AG09309 (cell line): ENCODE measurements around the gene HDAC7.

Experiments
- DNase-seq: peaks from one replicate; pipeline ENCODE4 v3.0.0-alpha.2; 2010; ENCODE audit warnings: low read depth
- H3K4me3 ChIP-seq: 2 replicates; pipeline ENCODE4 v1.5.1; 2011; ENCODE audit warnings: mild to moderate bottlenecking, low read depth, low read length, moderate library complexity; ENCODE audit not compliant: control insufficient read depth
- TF ChIP-seq, protein P1 (sequence below): IDR thresholded peaks from 2 replicates; pipeline ENCODE4 v1.5.1; 2011; ENCODE audit warnings: mild to moderate bottlenecking, low read depth, low read length, inconsistent platforms; ENCODE audit not compliant: insufficient read depth, control insufficient read depth; ENCODE audit errors: missing control alignments

HDAC7 gene

GRCh38 chr12:47755655-47756562 is 63.8 kb downstream of the HDAC7 start:
- no peak overlapping the region for H3K4me3 ChIP-seq
- TF ChIP-seq, protein P1, sequence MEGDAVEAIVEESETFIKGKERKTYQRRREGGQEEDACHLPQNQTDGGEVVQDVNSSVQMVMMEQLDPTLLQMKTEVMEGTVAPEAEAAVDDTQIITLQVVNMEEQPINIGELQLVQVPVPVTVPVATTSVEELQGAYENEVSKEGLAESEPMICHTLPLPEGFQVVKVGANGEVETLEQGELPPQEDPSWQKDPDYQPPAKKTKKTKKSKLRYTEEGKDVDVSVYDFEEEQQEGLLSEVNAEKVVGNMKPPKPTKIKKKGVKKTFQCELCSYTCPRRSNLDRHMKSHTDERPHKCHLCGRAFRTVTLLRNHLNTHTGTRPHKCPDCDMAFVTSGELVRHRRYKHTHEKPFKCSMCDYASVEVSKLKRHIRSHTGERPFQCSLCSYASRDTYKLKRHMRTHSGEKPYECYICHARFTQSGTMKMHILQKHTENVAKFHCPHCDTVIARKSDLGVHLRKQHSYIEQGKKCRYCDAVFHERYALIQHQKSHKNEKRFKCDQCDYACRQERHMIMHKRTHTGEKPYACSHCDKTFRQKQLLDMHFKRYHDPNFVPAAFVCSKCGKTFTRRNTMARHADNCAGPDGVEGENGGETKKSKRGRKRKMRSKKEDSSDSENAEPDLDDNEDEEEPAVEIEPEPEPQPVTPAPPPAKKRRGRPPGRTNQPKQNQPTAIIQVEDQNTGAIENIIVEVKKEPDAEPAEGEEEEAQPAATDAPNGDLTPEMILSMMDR: no peak
- no peak for DNase-seq

GRCh38 chr12:47754881-47755280 is 64.8 kb downstream of the HDAC7 start:
- no peak overlapping the region for H3K4me3 ChIP-seq
- TF ChIP-seq, protein P1: no peak
- DNase-seq: no peak

- DNase-seq: no peak
- H3K4me3 ChIP-seq: no peak overlapping the region
- TF ChIP-seq, protein P1: no peak
These were observed 65.6 kb downstream of the HDAC7 start for GRCh38 chr12:47754126-47754525.

- no peak for DNase-seq
- H3K4me3 ChIP-seq: no peak overlapping the region
- TF ChIP-seq, protein P1: no peak
These were observed 66.4 kb downstream of the HDAC7 start for GRCh38 chr12:47753021-47754001.

- H3K4me3 ChIP-seq: no peak overlapping the region
- TF ChIP-seq, protein P1: no peak
- DNase-seq: no peak
These were observed 67.2 kb downstream of the HDAC7 start for GRCh38 chr12:47752552-47752951.

DNA sequence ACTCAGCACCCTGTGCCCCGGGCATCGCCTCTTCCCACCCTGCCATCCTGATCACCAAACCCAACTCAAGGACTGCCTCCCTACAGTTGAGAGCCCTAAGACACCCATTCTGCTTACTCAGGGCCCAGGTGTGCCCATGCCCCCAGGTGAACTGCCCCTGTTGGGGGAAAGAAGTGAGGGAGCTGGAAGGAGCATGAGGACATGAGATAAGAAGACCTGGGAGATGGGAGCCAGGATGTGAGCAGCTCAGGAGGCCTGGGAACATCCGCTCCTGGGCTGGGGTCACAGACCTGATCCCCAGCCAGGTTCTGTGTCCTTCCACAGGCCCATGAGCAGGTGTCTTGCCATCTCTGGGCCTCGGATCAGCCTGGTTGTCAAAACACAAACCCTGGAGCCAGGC is 67.6 kb downstream of the HDAC7 start:
- no peak overlapping the region for H3K4me3 ChIP-seq
- DNase-seq: no peak
- TF ChIP-seq, protein P1: no peak
